Effector CD4-positive, alpha-beta T cell (primary cell): Measurements from ENCODE around the gene SEC16B.

Experiments used
- DNase-seq: peaks from one replicate; pipeline ENCODE4 v3.0.0-alpha.2; 2020

SEC16B gene

GRCh38 chr1:177976596-177976995 lies 6.7 kb upstream of the SEC16B start:
- DNase-seq = no peak

- DNase-seq = no peak
These were observed 6.0 kb upstream of the SEC16B start for GRCh38 chr1:177975588-177976495.

- no peak for DNase-seq
These were observed 3.7 kb upstream of the SEC16B start for GRCh38 chr1:177973585-177973984.

GRCh38 chr1:177969109-177969508 lies 749 bp downstream of the SEC16B start:
- no peak for DNase-seq

GRCh38 chr1:177966199-177966598 lies 3.7 kb downstream of the SEC16B start:
- no peak for DNase-seq

- no peak for DNase-seq
These were observed 4.6 kb downstream of the SEC16B start for GRCh38 chr1:177965293-177965692.

- no peak for DNase-seq
These were observed 5.5 kb downstream of the SEC16B start for GRCh38 chr1:177964336-177964735.

GRCh38 chr1:177960939-177961622 lies 8.8 kb downstream of the SEC16B start:
- DNase-seq = no peak

GRCh38 chr1:177959811-177960515 lies 9.9 kb downstream of the SEC16B start:
- DNase-seq = no peak

- DNase-seq = no peak
These were observed 11.8 kb downstream of the SEC16B start for GRCh38 chr1:177958092-177958491.

GRCh38 chr1:177954076-177954475 lies 15.8 kb downstream of the SEC16B start:
- DNase-seq = no peak

- DNase-seq = no peak
These were observed 16.3 kb downstream of the SEC16B start for GRCh38 chr1:177953549-177953948.

GRCh38 chr1:177952691-177953090 lies 17.2 kb downstream of the SEC16B start:
- no peak for DNase-seq

GRCh38 chr1:177952249-177952648 lies 17.6 kb downstream of the SEC16B start:
- no peak for DNase-seq

- DNase-seq = no peak
These were observed 19.4 kb downstream of the SEC16B start for GRCh38 chr1:177950506-177950905.

- DNase-seq = no peak
These were observed 21.4 kb downstream of the SEC16B start for GRCh38 chr1:177948336-177948972.

GRCh38 chr1:177947623-177948022 lies 22.2 kb downstream of the SEC16B start:
- no peak for DNase-seq

- no peak for DNase-seq
These were observed 23.8 kb downstream of the SEC16B start for GRCh38 chr1:177945943-177946650.

GRCh38 chr1:177944016-177944949 lies 25.6 kb downstream of the SEC16B start:
- no peak for DNase-seq

- DNase-seq = no peak
These were observed 27.9 kb downstream of the SEC16B start for GRCh38 chr1:177941976-177942375.

GRCh38 chr1:177940682-177941081 lies 29.2 kb downstream of the SEC16B start:
- DNase-seq = no peak
